GM12878 (cell line): ENCODE measurements around the gene FLAD1. TPM values are rescaled to one million over a fixed set of nuclear protein-coding genes. Genes with fewer than 3 reads are reported as not detected.
A peak's percentile ranks its signal among the peaks of the same experiment; 100 is the strongest.

ENCODE experiments used
- ATAC-seq: fragments of 200-7000 bp; cut with Tn5 transposase; 3 replicates; pipeline ENCODE4 v1.9.1; 2020; ENCODE audit warnings: mild to moderate bottlenecking, moderate library complexity
- BruUV-seq: library from RNA; stranded (reverse); fragments of 400-500 nt; replicated peaks from 2 replicates; lab custom pipeline; 2021; lab: Mats Ljungman, UMichigan
- CTCF ChIA-PET: fragments of 300-600 bp; sonication (Branson Sonifier 250); formaldehyde crosslinking; extraction: SDS; loops from one replicate; lab custom pipeline; 2021; ENCODE audit warnings: inconsistent platforms; lab: Yijun Ruan, JAX
- POLR2A ChIA-PET: fragments of 350-600 bp; formaldehyde crosslinking; extraction: SDS; loops from one replicate; lab custom pipeline; 2021; ENCODE audit warnings: inconsistent platforms; lab: Charles Lee
- RAD21 ChIA-PET: fragments of 300-600 bp; sonication (Branson Sonifier 250); formaldehyde crosslinking; loops from one replicate; lab custom pipeline; 2023; ENCODE audit warnings: antibody characterized with exemption; ENCODE audit not compliant: unreplicated experiment; lab: Charles Lee
- SMC1A ChIA-PET: fragments of 300-600 bp; sonication (Branson Sonifier 250); formaldehyde crosslinking; loops from one replicate; lab custom pipeline; 2023; ENCODE audit not compliant: unreplicated experiment, uncharacterized antibody; lab: Charles Lee
- DNase-seq: peaks from one replicate; pipeline ENCODE4 v3.0.0-alpha.2; 2011; ENCODE audit warnings: low read depth, low spot score
- FAIRE-seq: peaks from 3 replicates; lab custom pipeline; 2011; peaks lifted over from hg19 to GRCh38; lab: Jason Lieb, UNC
- H2AFZ ChIP-seq: 2 replicates; pipeline ENCODE4 v1.6.0; 2011; ENCODE audit warnings: low read depth, low read length, control low read depth; ENCODE audit not compliant: control insufficient read depth
- H3K27ac ChIP-seq: 2 replicates; pipeline ENCODE4 v1.5.1; 2011; ENCODE audit warnings: control low read depth; ENCODE audit not compliant: control insufficient read depth, insufficient read depth
- H3K27me3 ChIP-seq, 2 experiments: replicated peaks in 1 of 2; 2 replicates each; pipeline versions ENCODE4 v1.6.0 to v1.6.1; 2011; ENCODE audit warnings: low read length in 1 of 2; ENCODE audit not compliant: control insufficient read depth in 2 of 2, insufficient read depth in 2 of 2
- H3K36me3 ChIP-seq, 2 experiments: 2 replicates each; pipeline ENCODE4 v1.5.1; 2011; ENCODE audit warnings: low read length in 1 of 2; ENCODE audit not compliant: control insufficient read depth in 2 of 2, insufficient read depth in 2 of 2
- H3K4me1 ChIP-seq: 2 replicates; pipeline ENCODE4 v1.6.1; 2011; ENCODE audit warnings: mild to moderate bottlenecking, low read length, moderate library complexity, mixed read lengths; ENCODE audit not compliant: control insufficient read depth, insufficient read depth
- H3K4me2 ChIP-seq: 2 replicates; pipeline ENCODE4 v1.6.0; 2011; ENCODE audit warnings: control low read depth; ENCODE audit not compliant: control insufficient read depth, insufficient read depth
- H3K4me3 ChIP-seq: fragments of 200-600 bp; sonication (generic); 2 replicates; pipeline ENCODE4 v1.5.1; 2016
- H3K79me2 ChIP-seq: 2 replicates; pipeline ENCODE4 v1.6.0; 2011; ENCODE audit warnings: low read length; ENCODE audit not compliant: control insufficient read depth, insufficient read depth
- H3K9ac ChIP-seq: 2 replicates; pipeline ENCODE4 v1.8.0; 2011; ENCODE audit warnings: low read length, control low read depth, mixed read lengths; ENCODE audit not compliant: control insufficient read depth, insufficient read depth
- H3K9me3 ChIP-seq: replicated peaks from 3 replicates; pipeline ENCODE4 v1.5.1; 2011; ENCODE audit warnings: mild to moderate bottlenecking, low read length; ENCODE audit not compliant: control insufficient read depth, insufficient read depth
- H4K20me1 ChIP-seq: 2 replicates; pipeline ENCODE4 v1.6.0; 2011; ENCODE audit not compliant: control insufficient read depth, insufficient read depth
- BCL11A ChIP-seq: IDR thresholded peaks from 2 replicates; pipeline ENCODE4 v1.6.1; 2011; ENCODE audit warnings: low read depth, low read length
- CEBPZ ChIP-seq: fragments of 150-350 bp; IDR thresholded peaks from 2 replicates; pipeline ENCODE4 v1.6.1; 2016; ENCODE audit warnings: low read depth, low read length
- EED ChIP-seq: sonication (generic); IDR thresholded peaks from 2 replicates; pipeline ENCODE4 v1.6.1; 2016; ENCODE audit warnings: antibody characterized with exemption, low read depth
- IKZF2 ChIP-seq, 2 experiments: fragments of 450-650 bp; IDR thresholded peaks; 2 replicates each; pipeline ENCODE4 v1.6.1; 2017; ENCODE audit warnings: mild to moderate bottlenecking in 2 of 2, moderate library complexity in 2 of 2
- IRF5 ChIP-seq: fragments of 450-650 bp; IDR thresholded peaks from 2 replicates; pipeline ENCODE4 v1.6.1; 2017; ENCODE audit warnings: borderline replicate concordance
- KLF5 ChIP-seq: fragments of 450-650 bp; IDR thresholded peaks from 2 replicates; pipeline ENCODE4 v1.6.1; 2014; ENCODE audit warnings: mild to moderate bottlenecking; ENCODE audit not compliant: partially characterized antibody
- MAX ChIP-seq: IDR thresholded peaks from 2 replicates; pipeline ENCODE4 v1.6.1; 2012; ENCODE audit warnings: low read depth, low read length, improper control_type of control experiment
- MXI1 ChIP-seq: fragments of 150-350 bp; IDR thresholded peaks from 2 replicates; pipeline ENCODE4 v1.6.1; 2011; ENCODE audit warnings: low read depth, mild to moderate bottlenecking, inconsistent platforms, low read length, improper control_type of control experiment
- NFYA ChIP-seq: IDR thresholded peaks from 2 replicates; pipeline ENCODE4 v1.6.1; 2011; ENCODE audit warnings: low read depth, mild to moderate bottlenecking, low read length, improper control_type of control experiment, borderline replicate concordance
- NR2C1 ChIP-seq: fragments of 450-650 bp; IDR thresholded peaks from 2 replicates; pipeline ENCODE4 v1.6.1; 2017; ENCODE audit warnings: antibody characterized with exemption, mild to moderate bottlenecking, moderate library complexity
- NR2F1 ChIP-seq: fragments of 450-650 bp; conservative IDR thresholded peaks from 2 replicates; pipeline ENCODE4 v1.6.1; 2017; ENCODE audit warnings: mild to moderate bottlenecking
- RCOR1 ChIP-seq: conservative IDR thresholded peaks from 2 replicates; pipeline ENCODE4 v1.6.1; 2012; ENCODE audit warnings: low read depth, low read length, improper control_type of control experiment
- SIN3A ChIP-seq: IDR thresholded peaks from 2 replicates; pipeline ENCODE4 v1.6.1; 2012; ENCODE audit warnings: low read depth, low read length, improper control_type of control experiment
- SMAD1 ChIP-seq: fragments of 450-650 bp; IDR thresholded peaks from 2 replicates; pipeline ENCODE4 v1.6.1; 2018; ENCODE audit warnings: mild to moderate bottlenecking, low read depth; ENCODE audit not compliant: partially characterized antibody
- SREBF2 ChIP-seq: IDR thresholded peaks from 2 replicates; pipeline ENCODE4 v1.6.1; 2012; ENCODE audit warnings: mild to moderate bottlenecking, low read length
- USF2 ChIP-seq: IDR thresholded peaks from 2 replicates; pipeline ENCODE4 v1.6.1; 2011; ENCODE audit warnings: low read depth, low read length, improper control_type of control experiment, borderline replicate concordance
- YY1 ChIP-seq: IDR thresholded peaks from 2 replicates; pipeline ENCODE4 v1.6.1; 2011; ENCODE audit warnings: low read depth, mild to moderate bottlenecking, low read length
- ZNF217 ChIP-seq: fragments of 450-650 bp; IDR thresholded peaks from 2 replicates; pipeline ENCODE4 v1.6.1; 2017; ENCODE audit warnings: antibody characterized with exemption, mild to moderate bottlenecking
- ZZZ3 ChIP-seq: IDR thresholded peaks from 2 replicates; pipeline ENCODE4 v1.6.1; 2011; ENCODE audit warnings: low read depth; ENCODE audit not compliant: control insufficient read depth, insufficient read length
- WGBS: methylation state at CpG from one replicate; pipeline ENCODE4 v1.1.6; 2016; ENCODE audit warnings: low lambda C conversion rate; ENCODE audit not compliant: insufficient replicate concordance, insufficient coverage; ENCODE audit errors: missing lambda C conversion rate; 5-methylcytosine and 5-hydroxymethylcytosine counted together
- in situ Hi-C: fragments of 300-500 bp; cut with MboI; formaldehyde crosslinking; loops from 9 replicates; pipeline ENCODE4 v1.14.3; 2018; ENCODE audit warnings: mixed read lengths
- intact Hi-C: fragments of 100-400 bp; cut with micrococcal nuclease; formaldehyde crosslinking; loops from one replicate; pipeline ENCODE4 v1.14.2; 2022; ENCODE audit not compliant: unreplicated experiment
- polyA plus RNA-seq, 11 experiments: library from polyadenylated mRNA; depleted of rRNA in 4 of 11; unstranded in 6 of 11; stranded (reverse) in 5 of 11; fragments of >200 nt; fragmentation: Nextera tagmentation in 4 of 11; fragmentation: Illumina TruSeq in 1 of 11; extraction: Ambion mirVana in 4 of 11; extraction: Trizol in 1 of 11; gene quantifications; 1 replicate in 1 of 11; 2 replicates in 10 of 11; pipeline versions ENCODE4 v1.2.1 to v1.2.3, GENCODE V29; 2011 to 2016; ENCODE audit warnings: inconsistent platforms in 2 of 11, missing spikeins in 2 of 11, low read depth in 1 of 11
- total RNA-seq, 4 experiments: library from RNA; depleted of rRNA in 3 of 4; stranded (reverse); fragments of >200 nt in 3 of 4; fragmentation: Illumina TruSeq in 1 of 4; extraction: Trizol in 1 of 4; gene quantifications; 2 replicates each; pipeline versions ENCODE4 v1.2.1 to v1.2.3, GENCODE V29; 2013 to 2021

The FLAD1 gene
- total and polyA plus RNA-seq, 10 of the 15 experiments (the other 5 are each of a cell fraction or from before 2014, with no cell fraction given) = 22.9 to 93.4 (median 56.6) TPM

GRCh38 chr1:154943649-154944400 is 39.3 kb upstream of the FLAD1 start:
- ChIA-PET POLR2A (interaction anchor here (0.6 to 3.4 kb wide), 12 partner anchors 8 to 1824 kb away, joined by 3 to 19 read pairs (median 4); partner anchors contain the start of genes PMVK, PYGO2, UBE2Q1 and ZBTB7B), CTCF (interaction anchor here (0.5 to 2.2 kb wide), 21 partner anchors 18 to 317 kb away, joined by 3 to 16 read pairs (median 4); partner anchors contain the start of genes LENEP and PYGO2), RAD21 (interaction anchor here (0.6 to 2.6 kb wide), 17 partner anchors 8 to 540 kb away, joined by 3 to 13 read pairs (median 4); partner anchors contain the start of genes PMVK, PYGO2 and SHC1), SMC1A (interaction anchor here (0.7 to 2.1 kb wide), 14 partner anchors 15 to 464 kb away, joined by 3 to 8 read pairs (median 4); partner anchors contain the start of gene ADAM15)
- ATAC-seq (peak; percentile 37), FAIRE-seq (no peak), DNase-seq (no peak)
- in situ Hi-C loops = no loop called here
- peaks cover 37% of the 10 kb centered on the region for H3K79me2 ChIP-seq
- H3K4me1 ChIP-seq = peaks cover 63% of the 10 kb centered on the region
- peak overlapping the region; percentile 100 for H3K27ac ChIP-seq
- no peaks in the 10 kb centered on the region; the same call in 2 of the 3 replicates for H3K9me3 ChIP-seq
- WGBS = 1% methylated on average over 6 of the region's 6 CpGs
- H3K27me3 ChIP-seq = no peaks in the 10 kb centered on the region
- H4K20me1 ChIP-seq = no peaks in the 10 kb centered on the region
- intact Hi-C loops = no loop called here
- BruUV-seq = no TSS peak
- peaks cover 3 to 6% of the 10 kb centered on the region in 2 experiments; a peak in 3 of 4 replicates for H3K36me3 ChIP-seq
- peak overlapping the region; percentile 100 for H3K4me2 ChIP-seq
- H3K4me3 ChIP-seq = peak overlapping the region; percentile 77
- peak overlapping the region; percentile 98 for H3K9ac ChIP-seq
- H2AFZ ChIP-seq = no peak overlapping the region
- TF ChIP-seq USF2 (no peak), NR2F1 (no peak), SMAD1 (no peak), ZZZ3 (no peak), MXI1 (no peak), SREBF2 (no peak), BCL11A (no peak), IKZF2 (IDR thresholded peaks at IDR 0.05) (peak; percentile 53 to 61), EED (no peak), MAX (no peak), YY1 (peak; percentile 41; the same call in 1 of the 2 replicates), CEBPZ (no peak), ZNF217 (no peak), RCOR1 (no peak), KLF5 (peak; percentile 66), NR2C1 (no peak), SIN3A (no peak), NFYA (no peak), IRF5 (no peak)
